C4-2B (cell line): ENCODE results near the gene POLR1H.

ENCODE experiments used
- CTCF ChIP-seq: fragments of 450-650 bp; conservative IDR thresholded peaks from 2 replicates; pipeline ENCODE4 v1.5.1; 2017; ENCODE audit warnings: mild to moderate bottlenecking
- ZFX ChIP-seq: fragments of 450-650 bp; IDR thresholded peaks from 2 replicates; pipeline ENCODE4 v1.6.1; 2017

DNA sequence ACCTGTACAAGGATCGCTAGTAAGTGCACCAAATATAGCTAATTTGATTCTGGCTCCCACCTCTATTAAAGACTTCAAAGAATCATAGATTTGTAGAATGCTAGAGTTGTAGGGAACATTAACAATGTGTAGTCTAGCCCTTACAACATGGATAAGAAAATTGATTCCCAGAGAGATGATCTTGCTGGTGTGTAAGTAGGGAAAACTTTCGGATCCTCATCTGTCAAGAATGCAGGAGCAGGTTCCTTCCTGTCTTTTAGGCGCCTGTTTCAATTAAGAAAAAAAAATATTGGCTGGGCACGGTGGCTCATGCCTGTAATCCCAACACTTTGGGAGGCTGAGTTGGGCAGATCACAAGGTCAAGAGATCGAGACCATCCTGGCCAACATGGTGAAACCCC lies 26.8 kb downstream of the POLR1H start:
- TF ChIP-seq CTCF, result no peak
- TF ChIP-seq ZFX, result no peak
